Retinal pigment epithelial cell (primary cell): ENCODE measurements around the gene TMED1.
A peak's percentile ranks its signal among the peaks of the same experiment; 100 is the strongest.

Source experiments
- DNase-seq: peaks from one replicate; pipeline ENCODE4 v3.0.0-alpha.2; 2010; ENCODE audit warnings: low read depth
- H3K4me3 ChIP-seq: 2 replicates; pipeline ENCODE4 v1.5.1; 2011; ENCODE audit warnings: mild to moderate bottlenecking, low read length, control low read depth, moderate library complexity
- CTCF ChIP-seq: conservative IDR thresholded peaks from 2 replicates; pipeline ENCODE4 v1.5.1; 2011; ENCODE audit warnings: low read depth, low read length, control low read depth, inconsistent platforms

The TMED1 gene

GRCh38 chr19:10855879-10856522, 20.0 kb upstream of the TMED1 start:
- no peak for DNase-seq
- TF ChIP-seq CTCF: peak; percentile 62
- H3K4me3 ChIP-seq: no peak overlapping the region

GRCh38 chr19:10854350-10855089, 18.5 kb upstream of the TMED1 start:
- no peak overlapping the region for H3K4me3 ChIP-seq
- TF ChIP-seq CTCF: no peak
- DNase-seq: no peak

- no peak overlapping the region for H3K4me3 ChIP-seq
- TF ChIP-seq CTCF: no peak
- no peak for DNase-seq
Observed at GRCh38 chr19:10852941-10853340, 16.9 kb upstream of the TMED1 start.

GRCh38 chr19:10852098-10852800, 16.2 kb upstream of the TMED1 start:
- no peak overlapping the region for H3K4me3 ChIP-seq
- TF ChIP-seq CTCF: no peak
- no peak for DNase-seq

GRCh38 chr19:10850631-10851030, 14.6 kb upstream of the TMED1 start:
- DNase-seq: no peak
- TF ChIP-seq CTCF: no peak
- H3K4me3 ChIP-seq: no peak overlapping the region

- no peak for TF ChIP-seq CTCF
- no peak within 1 kb of the TSS for H3K4me3 ChIP-seq
- DNase-seq: no peak
Observed at GRCh38 chr19:10848230-10848856, 12.3 kb upstream of the TMED1 start, which contains the start of gene C19orf38. Gene C19orf38, plus strand, starts transcription at chr19:10848415. Its CDS starts 94 bp downstream, at chr19:10848509.
